ENCODE data around the gene EWSR1.
A peak's percentile ranks its signal among the peaks of the same experiment; 100 is the strongest.

The EWSR1 gene

DNA sequence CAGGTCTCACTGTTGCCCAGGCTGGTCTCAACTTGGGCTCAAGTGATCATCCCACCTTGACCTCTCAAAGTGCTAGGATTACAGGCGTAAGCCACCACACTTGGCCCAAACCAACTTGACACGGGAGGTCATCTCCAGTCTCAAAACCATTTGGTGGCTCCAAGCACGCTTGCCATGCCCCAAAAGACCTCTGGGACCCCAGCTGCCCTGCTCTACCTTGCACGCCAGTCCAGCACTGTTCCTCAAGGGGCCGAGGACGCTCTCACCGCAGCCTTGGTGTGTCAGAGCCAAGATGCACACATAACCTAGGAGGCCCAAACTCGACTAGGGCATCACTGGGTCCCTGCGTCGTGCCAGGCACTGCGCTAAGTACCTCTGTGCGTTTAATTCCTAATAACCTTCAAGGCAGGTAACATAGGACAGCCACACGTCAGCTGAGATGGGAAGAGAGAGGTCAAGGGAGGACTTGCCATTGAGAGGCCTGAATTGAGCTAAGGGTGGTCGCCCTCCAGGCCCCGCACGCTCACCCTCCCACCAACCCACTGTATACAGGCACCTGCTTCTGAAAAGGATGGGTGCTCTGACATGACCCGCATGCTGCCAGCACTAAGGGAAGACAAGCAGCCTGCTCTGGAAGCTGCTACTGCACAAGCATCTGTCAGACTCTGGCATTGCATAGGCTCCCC is 33.8 kb downstream of the EWSR1 start:
- H3K9me3 ChIP-seq (replicated peaks; ENCODE audit: low read length), result no peaks in the 10 kb centered on the region
- H3K27me3 ChIP-seq (ENCODE audit: control insufficient read depth, insufficient read depth, low read length), result no peaks in the 10 kb centered on the region
- H3K9ac ChIP-seq (ENCODE audit: low read depth, low read length), result no peak overlapping the region
- no peak overlapping the region for H3K4me2 ChIP-seq (ENCODE audit: low read length)
- peaks cover 3% of the 10 kb centered on the region for H3K4me1 ChIP-seq (ENCODE audit: control insufficient read depth, insufficient read depth, low read length)
- H3K4me3 ChIP-seq (ENCODE audit: low read length), result no peak overlapping the region
- peaks cover 43% of the 10 kb centered on the region for H3K36me3 ChIP-seq (ENCODE audit: insufficient read depth, low read length)

- Histone ChIP-seq H3K9ac (ENCODE audit: low read depth, low read length) (no peak overlapping the region), H3K36me3 (ENCODE audit: insufficient read depth, low read length) (peaks cover 38% of the 10 kb centered on the region), H3K4me2 (ENCODE audit: low read length) (no peak overlapping the region), H3K4me3 (ENCODE audit: low read length) (no peak overlapping the region), H3K9me3 (replicated peaks; ENCODE audit: low read length) (no peaks in the 10 kb centered on the region), H3K4me1 (ENCODE audit: control insufficient read depth, insufficient read depth, low read length) (peaks cover 4% of the 10 kb centered on the region), H3K27me3 (ENCODE audit: control insufficient read depth, insufficient read depth, low read length) (no peaks in the 10 kb centered on the region)
Measured at GRCh38 chr22:29302402-29302680, 34.3 kb downstream of the EWSR1 start.

GRCh38 chr22:29302681-29303465 is 34.8 kb downstream of the EWSR1 start:
- Histone ChIP-seq H3K36me3 (ENCODE audit: insufficient read depth, low read length) (peaks cover 33% of the 10 kb centered on the region), H3K4me2 (ENCODE audit: low read length) (no peak overlapping the region), H3K4me3 (ENCODE audit: low read length) (no peak overlapping the region), H3K4me1 (ENCODE audit: control insufficient read depth, insufficient read depth, low read length) (peaks cover 9% of the 10 kb centered on the region), H3K27me3 (ENCODE audit: control insufficient read depth, insufficient read depth, low read length) (no peaks in the 10 kb centered on the region), H3K9ac (ENCODE audit: low read depth, low read length) (no peak overlapping the region), H3K9me3 (replicated peaks; ENCODE audit: low read length) (no peaks in the 10 kb centered on the region)

DNA sequence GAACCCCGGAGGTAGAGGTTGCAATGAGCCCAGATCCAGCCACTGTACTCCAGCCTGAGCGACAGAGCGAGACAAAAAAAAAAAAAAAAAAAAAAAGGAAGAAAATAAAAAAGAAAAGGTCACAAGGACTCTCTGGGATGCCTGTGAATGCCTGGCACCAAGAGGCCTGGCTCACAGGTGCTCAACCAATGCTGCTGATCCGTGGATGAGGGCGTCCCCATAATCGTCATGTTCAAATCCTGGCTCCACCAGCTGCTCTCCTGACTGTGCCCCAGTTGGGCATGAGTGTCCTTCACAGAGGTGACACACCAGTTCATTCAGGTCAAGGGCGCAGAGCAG is 37.7 kb downstream of the EWSR1 start:
- no peak overlapping the region for H3K4me3 ChIP-seq (ENCODE audit: low read length)
- no peaks in the 10 kb centered on the region for H3K27me3 ChIP-seq (ENCODE audit: control insufficient read depth, insufficient read depth, low read length)
- H3K4me2 ChIP-seq (ENCODE audit: low read length), result peak overlapping the region; percentile 99
- H3K4me1 ChIP-seq (ENCODE audit: control insufficient read depth, insufficient read depth, low read length), result peaks cover 36% of the 10 kb centered on the region
- H3K36me3 ChIP-seq (ENCODE audit: insufficient read depth, low read length), result peaks cover 9% of the 10 kb centered on the region
- no peak overlapping the region for H3K9ac ChIP-seq (ENCODE audit: low read depth, low read length)
- no peaks in the 10 kb centered on the region for H3K9me3 ChIP-seq (replicated peaks; ENCODE audit: low read length)

GRCh38 chr22:29306175-29306834 is 38.2 kb downstream of the EWSR1 start, which contains the start of gene GAS2L1:
Gene GAS2L1, plus strand, starts transcription at chr22:29306650. Its CDS starts 1,456 bp downstream, at chr22:29308106.
- Histone ChIP-seq H3K27me3 (ENCODE audit: control insufficient read depth, insufficient read depth, low read length) (no peaks in the 10 kb centered on the region), H3K4me3 (ENCODE audit: low read length) (peak within 1 kb of the TSS; percentile 90), H3K9me3 (replicated peaks; ENCODE audit: low read length) (no peaks in the 10 kb centered on the region), H3K36me3 (ENCODE audit: insufficient read depth, low read length) (peaks cover 4% of the 10 kb centered on the region), H3K9ac (ENCODE audit: low read depth, low read length) (peak within 1 kb of the TSS; percentile 87), H3K4me2 (ENCODE audit: low read length) (peak within 1 kb of the TSS; percentile 99), H3K4me1 (ENCODE audit: control insufficient read depth, insufficient read depth, low read length) (peaks cover 40% of the 10 kb centered on the region)

DNA sequence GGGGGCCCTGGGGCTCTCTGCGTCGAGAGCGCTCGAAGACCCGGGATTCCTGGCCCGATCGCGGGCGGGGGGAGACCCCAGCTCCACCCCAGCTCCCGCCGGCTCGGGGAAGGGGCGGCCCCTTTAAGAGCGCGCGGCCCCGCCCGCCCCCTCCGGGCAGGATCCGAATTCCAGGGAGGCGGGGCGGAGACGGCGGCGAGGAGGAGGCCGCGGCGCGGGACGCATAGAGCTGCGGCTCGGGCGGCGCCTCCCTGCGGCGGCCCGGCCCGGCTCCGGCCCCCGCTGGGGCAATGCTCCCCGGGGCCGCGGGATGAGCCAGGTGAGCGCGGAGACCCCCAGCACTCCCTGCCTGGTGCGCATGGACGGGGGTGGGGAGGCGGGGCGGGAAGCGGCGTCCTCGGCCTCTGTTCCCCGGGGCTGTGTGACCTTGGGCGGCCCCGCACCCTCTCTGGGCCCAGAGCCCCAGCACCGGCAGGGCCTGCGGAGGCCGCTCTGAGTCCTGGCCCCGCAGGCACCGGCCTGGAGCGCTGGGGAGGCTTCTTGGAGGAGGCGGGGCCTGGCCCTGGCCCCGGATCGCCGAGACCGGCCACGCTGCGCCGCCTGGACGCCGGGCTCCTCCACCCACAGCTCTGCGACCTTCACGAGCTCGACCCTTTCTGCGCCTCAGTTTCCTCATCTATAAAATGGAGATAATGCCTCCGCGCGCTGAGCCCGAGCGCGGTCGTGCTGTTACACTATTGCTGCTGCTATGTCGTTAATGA is 38.9 kb downstream of the EWSR1 start:
- Histone ChIP-seq H3K9ac (ENCODE audit: low read depth, low read length) (peak overlapping the region; percentile 87), H3K9me3 (replicated peaks; ENCODE audit: low read length) (no peaks in the 10 kb centered on the region), H3K4me1 (ENCODE audit: control insufficient read depth, insufficient read depth, low read length) (peaks cover 47% of the 10 kb centered on the region)

DNA sequence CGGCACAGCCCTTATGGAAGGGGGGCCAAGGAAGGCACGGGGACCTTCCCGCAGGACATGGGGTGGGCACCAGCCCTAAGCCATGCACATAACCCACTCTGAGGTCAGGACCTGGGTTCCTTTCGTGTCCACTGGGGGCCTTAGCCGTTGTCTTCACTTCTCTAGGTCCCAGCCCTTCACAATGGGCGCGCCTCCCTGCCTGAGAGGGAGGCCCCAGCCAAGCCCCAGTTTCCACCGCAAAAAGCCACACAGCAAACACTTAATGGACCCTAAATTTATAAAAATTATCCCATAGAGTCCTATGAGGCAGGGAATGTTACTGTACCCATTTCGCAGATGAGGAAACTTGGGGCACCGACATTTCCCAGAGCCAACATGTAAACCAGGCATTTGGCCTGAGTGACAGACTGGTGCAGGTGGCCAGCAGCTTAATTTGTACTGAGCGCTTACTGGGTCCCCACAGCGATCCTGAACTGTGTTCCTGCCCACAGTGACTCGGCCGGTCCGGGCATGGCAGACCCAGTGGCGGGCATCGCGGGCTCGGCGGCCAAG is 39.6 kb downstream of the EWSR1 start:
- Histone ChIP-seq H3K4me1 (ENCODE audit: control insufficient read depth, insufficient read depth, low read length) (peaks cover 50% of the 10 kb centered on the region), H3K36me3 (ENCODE audit: insufficient read depth, low read length) (peaks cover 9% of the 10 kb centered on the region), H3K4me2 (ENCODE audit: low read length) (peak overlapping the region; percentile 99), H3K9me3 (replicated peaks; ENCODE audit: low read length) (no peaks in the 10 kb centered on the region), H3K27me3 (ENCODE audit: control insufficient read depth, insufficient read depth, low read length) (no peaks in the 10 kb centered on the region), H3K4me3 (ENCODE audit: low read length) (peak overlapping the region; percentile 90), H3K9ac (ENCODE audit: low read depth, low read length) (peak overlapping the region; percentile 87)

More for the DNA sequence above, 38.9 kb downstream of the EWSR1 start:
- Histone ChIP-seq H3K27me3 (ENCODE audit: control insufficient read depth, insufficient read depth, low read length) (no peaks in the 10 kb centered on the region), H3K36me3 (ENCODE audit: insufficient read depth, low read length) (peaks cover 3% of the 10 kb centered on the region), H3K4me2 (ENCODE audit: low read length) (peak overlapping the region; percentile 99), H3K4me3 (ENCODE audit: low read length) (peak overlapping the region; percentile 90)

DNA sequence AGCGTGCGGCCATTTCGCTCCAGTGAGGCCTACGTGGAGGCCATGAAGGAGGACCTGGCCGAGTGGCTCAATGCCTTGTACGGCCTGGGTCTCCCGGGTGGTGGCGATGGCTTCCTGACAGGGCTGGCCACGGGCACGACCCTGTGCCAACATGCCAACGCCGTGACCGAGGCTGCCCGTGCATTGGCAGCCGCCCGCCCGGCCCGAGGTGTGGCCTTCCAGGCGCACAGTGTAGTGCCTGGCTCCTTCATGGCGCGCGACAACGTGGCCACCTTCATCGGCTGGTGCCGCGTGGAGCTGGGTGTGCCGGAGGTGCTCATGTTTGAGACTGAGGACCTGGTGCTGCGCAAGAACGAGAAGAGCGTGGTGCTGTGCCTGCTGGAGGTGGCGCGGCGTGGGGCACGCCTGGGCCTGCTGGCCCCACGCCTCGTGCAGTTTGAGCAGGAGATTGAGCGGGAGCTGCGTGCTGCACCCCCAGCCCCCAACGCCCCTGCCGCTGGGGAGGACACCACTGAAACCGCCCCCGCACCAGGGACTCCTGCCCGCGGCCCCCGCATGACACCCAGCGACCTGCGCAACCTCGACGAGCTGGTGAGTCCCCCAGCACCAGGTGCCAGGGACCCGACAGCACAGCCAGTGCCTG is 40.2 kb downstream of the EWSR1 start:
- peak overlapping the region; percentile 99 for H3K4me2 ChIP-seq (ENCODE audit: low read length)
- H3K4me3 ChIP-seq (ENCODE audit: low read length), result peak overlapping the region; percentile 90
- H3K36me3 ChIP-seq (ENCODE audit: insufficient read depth, low read length), result peaks cover 12% of the 10 kb centered on the region
- H3K27me3 ChIP-seq (ENCODE audit: control insufficient read depth, insufficient read depth, low read length), result no peaks in the 10 kb centered on the region
- H3K9ac ChIP-seq (ENCODE audit: low read depth, low read length), result peak overlapping the region; percentile 87
- peaks cover 52% of the 10 kb centered on the region for H3K4me1 ChIP-seq (ENCODE audit: control insufficient read depth, insufficient read depth, low read length)
- no peaks in the 10 kb centered on the region for H3K9me3 ChIP-seq (replicated peaks; ENCODE audit: low read length)

DNA sequence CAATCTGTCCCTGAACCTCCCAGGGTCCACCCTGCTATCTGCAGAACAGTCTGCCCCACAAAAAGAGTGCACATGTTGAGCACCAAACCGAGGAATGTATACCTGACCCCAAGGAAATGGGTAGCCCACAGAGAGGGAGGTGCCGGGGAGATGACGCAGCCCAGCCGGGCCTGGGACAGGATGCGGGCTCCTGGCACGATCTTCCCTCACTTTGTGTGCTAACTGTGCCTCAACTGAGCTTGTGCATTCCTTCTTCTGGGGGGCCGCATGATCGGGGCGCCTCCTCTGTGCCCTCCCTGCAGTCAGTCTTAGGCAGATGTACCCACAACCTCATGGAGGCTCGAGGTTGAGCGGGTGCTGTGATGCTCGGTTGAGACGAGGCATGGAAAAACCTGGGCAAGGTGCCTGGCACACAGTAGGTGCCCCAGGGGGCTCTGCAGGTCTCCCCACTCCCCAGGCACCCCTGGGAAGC is 40.8 kb downstream of the EWSR1 start:
- Histone ChIP-seq H3K4me1 (ENCODE audit: control insufficient read depth, insufficient read depth, low read length) (peaks cover 52% of the 10 kb centered on the region), H3K36me3 (ENCODE audit: insufficient read depth, low read length) (peaks cover 12% of the 10 kb centered on the region), H3K27me3 (ENCODE audit: control insufficient read depth, insufficient read depth, low read length) (peaks cover 5% of the 10 kb centered on the region), H3K9me3 (replicated peaks; ENCODE audit: low read length) (no peaks in the 10 kb centered on the region), H3K4me3 (ENCODE audit: low read length) (peak overlapping the region; percentile 90), H3K9ac (ENCODE audit: low read depth, low read length) (peak overlapping the region; percentile 87), H3K4me2 (ENCODE audit: low read length) (peak overlapping the region; percentile 99)

DNA sequence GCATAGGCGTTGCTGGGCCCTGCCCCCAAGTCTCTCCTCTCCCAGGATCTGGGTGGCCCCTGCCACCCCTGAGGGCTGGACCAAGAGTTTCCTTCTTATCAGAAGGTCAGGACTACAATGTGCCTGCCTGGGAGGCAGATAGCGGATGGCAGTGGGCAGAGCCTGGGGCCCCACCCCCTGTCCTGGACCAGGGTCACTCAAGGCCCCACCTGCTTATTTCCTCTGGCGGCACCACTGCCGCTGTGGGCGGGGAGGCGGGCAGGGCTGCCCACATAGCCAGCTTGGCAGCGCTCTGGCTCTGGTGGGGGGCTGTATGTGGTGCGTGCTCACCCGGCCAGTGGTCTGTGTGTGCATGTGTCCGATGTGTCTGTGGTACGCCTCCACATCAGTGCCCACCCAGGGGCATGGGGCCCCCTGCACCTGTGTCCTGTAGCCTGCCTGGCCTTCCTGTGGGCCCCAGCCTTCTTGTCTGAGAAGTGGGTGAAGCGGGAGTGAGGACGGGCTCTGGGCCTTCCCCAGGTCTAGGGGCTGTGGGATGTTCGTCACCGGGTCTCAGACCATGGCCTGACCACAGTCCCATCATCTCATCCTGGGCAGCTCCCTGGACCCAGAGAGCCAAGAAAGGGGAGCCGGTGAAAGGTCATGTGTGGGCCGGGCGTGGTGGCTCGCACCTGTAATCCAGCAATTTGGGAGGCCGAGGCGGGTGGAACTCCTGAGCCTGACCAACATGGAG is 41.4 kb downstream of the EWSR1 start:
- peak overlapping the region; percentile 99 for H3K4me2 ChIP-seq (ENCODE audit: low read length)
- peaks cover 12% of the 10 kb centered on the region for H3K27me3 ChIP-seq (ENCODE audit: control insufficient read depth, insufficient read depth, low read length)
- peaks cover 12% of the 10 kb centered on the region for H3K36me3 ChIP-seq (ENCODE audit: insufficient read depth, low read length)
- peak overlapping the region; percentile 76 for H3K9ac ChIP-seq (ENCODE audit: low read depth, low read length)
- peaks cover 53% of the 10 kb centered on the region for H3K4me1 ChIP-seq (ENCODE audit: control insufficient read depth, insufficient read depth, low read length)
- H3K4me3 ChIP-seq (ENCODE audit: low read length), result peak overlapping the region; percentile 90
- no peaks in the 10 kb centered on the region for H3K9me3 ChIP-seq (replicated peaks; ENCODE audit: low read length)

Data from skeletal muscle satellite cell (primary cell).